OCI-M2 (cell line): ENCODE measurements around the gene SF3A2.

Experiments
- DNase-seq: peaks from one replicate; lab custom pipeline; 2025; ENCODE audit not compliant: unreplicated experiment; lab: John Stamatoyannopoulos, UW

SF3A2 gene

DNA sequence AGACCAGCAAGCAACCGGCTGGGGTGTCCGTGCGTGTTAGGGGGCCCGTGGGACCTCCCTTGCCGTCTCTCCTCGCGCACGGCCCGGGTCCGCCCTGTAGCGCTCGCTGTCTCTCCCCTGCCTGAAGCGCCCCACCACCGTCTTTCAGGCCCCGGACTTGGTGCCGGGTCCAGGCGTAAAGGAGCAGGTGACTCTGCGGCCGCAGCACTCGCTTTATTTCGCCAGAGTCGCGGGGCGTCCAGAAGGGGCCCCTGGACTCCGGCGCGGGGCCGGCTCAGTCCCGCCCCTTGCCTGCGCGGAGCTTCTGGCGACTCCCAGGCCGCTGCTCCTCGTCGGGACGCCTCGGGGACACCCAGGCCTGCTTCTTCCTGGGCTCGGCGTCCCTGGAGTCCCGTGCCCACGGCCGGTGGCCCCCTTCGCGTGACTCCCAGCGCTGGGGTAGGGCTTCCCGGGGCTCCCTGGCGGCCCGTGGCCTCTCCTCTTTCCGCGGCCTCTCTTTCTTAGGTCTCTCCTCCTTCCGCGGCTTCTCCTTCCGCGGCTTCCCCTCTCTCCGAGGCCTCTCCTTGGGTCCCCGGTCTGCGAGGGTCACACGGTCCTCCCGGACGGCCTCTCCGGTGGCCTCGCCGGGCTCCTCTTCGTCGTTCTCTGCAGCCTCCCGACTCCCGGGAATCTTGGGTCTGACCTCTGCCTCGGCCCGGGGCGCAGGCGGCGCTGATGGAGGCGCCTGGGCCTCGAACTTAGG is 15.6 kb downstream of the SF3A2 start:
- no peak for DNase-seq

DNA sequence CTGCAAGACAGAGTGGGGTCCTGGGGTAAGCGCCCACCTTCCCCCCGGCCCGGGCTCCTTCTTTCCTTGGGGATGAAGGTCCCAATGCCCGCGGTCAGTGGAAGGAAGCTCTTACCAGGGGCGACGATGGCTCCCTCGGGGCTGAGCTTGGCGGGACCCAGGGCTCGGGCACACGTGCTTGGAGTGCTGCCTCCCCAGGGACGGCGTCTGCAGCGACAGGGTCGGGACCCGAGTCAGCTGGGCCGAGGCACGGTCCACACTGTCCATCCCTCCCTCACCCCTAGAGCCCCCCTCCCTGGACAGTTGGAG is 16.1 kb downstream of the SF3A2 start:
- no peak for DNase-seq

DNA sequence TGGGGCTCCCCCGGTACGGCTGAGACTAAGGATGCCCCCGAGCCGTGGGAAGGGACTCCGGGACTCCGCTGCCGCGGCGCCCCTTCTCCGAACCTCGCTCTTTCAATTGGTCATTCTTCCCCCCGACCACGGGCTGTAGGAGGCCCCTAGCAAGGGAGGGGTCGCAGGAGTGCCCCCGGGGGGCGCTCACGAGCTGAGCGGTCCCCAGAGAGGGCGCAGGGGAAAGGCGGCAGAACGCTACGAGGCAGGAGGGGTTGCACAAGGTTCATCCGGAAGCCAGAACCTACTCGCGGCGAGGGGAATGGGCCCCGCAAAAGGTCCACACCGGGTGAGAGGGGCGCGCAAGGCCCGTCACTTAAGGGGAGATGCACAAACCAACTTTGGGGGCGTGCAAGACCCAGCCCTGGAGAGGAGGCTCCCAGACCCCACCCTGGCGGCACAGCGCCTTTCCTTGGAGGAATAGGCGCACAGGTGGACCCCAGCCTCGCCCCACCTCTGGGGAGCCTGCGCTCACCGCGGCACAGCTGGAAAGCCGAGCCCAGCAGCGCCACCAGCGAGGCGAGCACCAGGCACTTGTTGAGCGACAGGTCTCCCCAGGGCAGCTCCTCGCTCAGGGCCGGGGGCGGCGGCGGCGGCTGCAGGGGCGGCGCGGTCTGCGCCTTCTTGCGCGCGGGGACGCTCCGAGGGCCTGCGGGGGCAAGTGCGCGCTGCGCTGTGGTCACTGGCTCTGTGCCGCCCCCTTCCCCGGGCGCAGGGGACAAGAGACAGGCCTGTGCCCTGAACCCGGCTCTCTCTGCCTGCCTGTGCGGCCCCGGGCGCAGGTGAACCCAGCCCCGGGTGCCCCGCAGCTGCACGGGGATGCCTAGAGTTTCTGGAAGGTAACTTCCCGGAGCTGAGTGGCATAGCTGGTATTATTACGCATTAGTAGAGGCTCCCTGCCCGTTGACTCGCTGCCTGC is 16.8 kb downstream of the SF3A2 start:
- DNase-seq: no peak

DNA sequence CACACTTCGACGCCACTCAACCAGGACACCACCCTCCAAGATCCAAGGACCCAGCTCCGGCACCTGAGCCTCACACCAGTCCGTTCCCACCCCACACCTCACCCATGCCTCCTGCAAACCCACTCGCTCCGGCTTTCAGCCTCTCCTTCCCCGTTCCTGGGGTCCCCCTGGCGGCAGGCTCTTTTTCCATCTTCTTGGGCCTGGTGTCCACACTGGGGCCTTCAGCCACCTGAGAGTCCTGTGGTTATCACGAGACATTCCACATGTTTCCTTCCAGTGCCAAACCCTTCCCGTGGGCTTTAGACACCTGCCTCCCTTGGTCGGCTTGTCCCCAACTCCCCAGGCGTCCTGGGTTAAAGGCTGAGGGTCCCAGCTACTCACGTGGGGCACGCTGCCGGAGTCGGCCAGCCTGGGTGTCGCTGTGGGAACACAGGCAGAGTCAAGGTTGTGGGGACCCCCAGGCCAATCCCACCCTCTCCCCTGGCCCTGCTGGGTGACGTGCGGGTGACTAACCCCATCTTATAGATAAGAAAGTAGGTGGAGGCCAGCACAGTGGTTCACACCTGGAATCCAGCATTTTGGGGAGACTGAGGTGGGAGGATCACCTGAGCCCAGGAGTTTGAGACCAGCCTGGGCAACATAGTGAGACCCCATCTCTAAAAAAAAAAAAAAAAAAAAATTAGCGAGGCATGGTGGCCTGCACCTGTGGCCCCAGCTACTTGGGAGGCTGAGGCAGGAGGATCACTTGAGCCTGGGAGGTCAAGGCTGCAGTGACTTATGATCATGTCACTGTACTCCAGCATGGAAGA is 17.6 kb downstream of the SF3A2 start:
- DNase-seq: no peak

DNA sequence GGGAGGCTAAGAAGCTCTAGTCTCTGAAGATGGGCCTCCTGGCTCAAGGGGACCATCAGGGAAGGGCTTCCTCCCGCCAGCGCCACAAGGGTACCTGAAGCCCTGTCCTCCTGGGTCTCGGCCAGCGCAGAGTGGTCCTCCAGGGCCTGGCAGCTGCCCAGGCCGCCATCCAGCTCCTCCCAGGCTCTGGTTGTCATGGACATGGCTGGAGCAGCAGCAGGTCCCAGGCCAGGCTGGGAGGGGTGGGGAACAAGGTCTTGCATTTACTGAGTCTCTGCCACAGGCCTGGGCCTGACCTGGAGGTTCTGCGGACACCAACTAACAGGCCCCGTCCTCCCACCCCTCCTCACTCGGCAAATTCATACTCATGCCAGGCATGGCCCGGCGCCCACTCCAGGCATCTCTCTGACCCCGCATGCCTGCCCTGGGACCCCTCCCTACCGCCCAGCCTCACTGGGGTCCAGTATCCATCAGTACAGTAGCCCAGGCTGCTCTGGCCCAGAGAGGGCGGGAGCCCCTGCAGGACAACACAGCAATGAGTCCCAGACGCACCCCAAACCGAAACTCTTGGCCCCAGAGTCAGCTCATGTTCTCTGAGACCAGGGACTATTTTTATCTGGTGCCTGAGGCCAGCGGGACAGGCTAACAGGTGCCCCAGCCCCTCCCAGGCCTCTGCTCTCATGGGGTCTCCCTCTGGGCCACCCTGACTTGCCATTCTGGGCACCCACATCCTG is 18.7 kb downstream of the SF3A2 start:
- no peak for DNase-seq

DNA sequence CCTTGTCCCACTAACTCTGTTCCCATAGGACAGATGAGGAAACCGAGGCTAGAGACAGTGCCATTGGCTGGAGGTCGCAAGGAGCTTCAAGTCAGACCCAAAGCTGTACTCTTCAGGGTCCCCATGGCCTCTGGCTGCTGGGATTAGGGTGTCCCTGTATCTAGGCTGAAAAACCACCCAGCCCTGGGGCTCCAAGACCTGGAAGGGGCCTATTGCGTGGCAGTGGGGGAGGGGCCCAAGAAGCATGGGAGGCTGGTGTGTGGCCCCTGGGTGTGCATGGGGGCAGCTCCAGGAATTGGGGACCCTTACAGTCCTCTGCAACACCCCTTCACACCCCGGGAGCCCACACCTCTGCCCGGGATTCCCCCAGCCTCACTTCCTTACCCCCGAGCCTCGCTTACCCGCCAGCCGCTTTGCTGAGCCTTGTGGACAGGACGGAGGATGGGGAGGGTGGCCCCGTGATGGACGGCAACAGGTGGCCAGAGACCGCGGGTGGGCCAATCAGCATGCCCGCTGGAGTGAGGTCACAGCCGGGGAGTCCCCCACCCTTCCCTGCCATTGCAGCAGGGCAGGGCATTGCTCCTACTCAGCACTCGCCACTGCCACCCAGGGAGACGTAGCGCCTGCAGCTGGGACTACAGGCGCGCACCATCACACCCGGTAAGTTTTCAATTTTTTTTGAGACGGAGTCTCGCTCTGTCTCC is 19.5 kb downstream of the SF3A2 start, which contains the start of gene JSRP1:
Gene JSRP1, minus strand, starts transcription at position 436 of the 704 bp plus-strand sequence. CDS start 1,103 bp downstream, outside the sequence.
- no peak for DNase-seq

GRCh38 chr19:2259336-2259735 is 22.7 kb downstream of the SF3A2 start:
- DNase-seq: no peak

GRCh38 chr19:2260341-2260805 is 23.7 kb downstream of the SF3A2 start:
- no peak for DNase-seq

GRCh38 chr19:2261438-2262172 is 25.0 kb downstream of the SF3A2 start:
- DNase-seq: no peak

- DNase-seq: no peak
Observed at GRCh38 chr19:2266183-2266993, 29.8 kb downstream of the SF3A2 start.

DNA sequence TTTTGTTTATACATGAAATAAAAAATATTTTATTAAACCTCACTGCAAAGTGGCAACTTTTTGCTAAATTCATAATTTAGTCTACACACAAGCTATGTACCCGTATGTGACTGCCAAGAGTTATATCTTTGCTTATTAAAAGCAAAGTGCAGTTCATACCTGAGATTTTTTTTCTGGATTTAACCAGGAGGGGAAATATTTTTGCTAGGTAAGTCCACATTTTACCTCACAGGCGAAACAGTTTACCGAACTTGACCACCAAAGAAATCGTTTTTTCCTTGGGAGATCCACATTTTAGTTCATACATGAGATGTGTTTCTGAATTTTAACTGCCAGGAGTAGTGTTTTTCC is 31.8 kb downstream of the SF3A2 start:
- DNase-seq: no peak

GRCh38 chr19:2268861-2269243 is 32.2 kb downstream of the SF3A2 start:
- no peak for DNase-seq

DNA sequence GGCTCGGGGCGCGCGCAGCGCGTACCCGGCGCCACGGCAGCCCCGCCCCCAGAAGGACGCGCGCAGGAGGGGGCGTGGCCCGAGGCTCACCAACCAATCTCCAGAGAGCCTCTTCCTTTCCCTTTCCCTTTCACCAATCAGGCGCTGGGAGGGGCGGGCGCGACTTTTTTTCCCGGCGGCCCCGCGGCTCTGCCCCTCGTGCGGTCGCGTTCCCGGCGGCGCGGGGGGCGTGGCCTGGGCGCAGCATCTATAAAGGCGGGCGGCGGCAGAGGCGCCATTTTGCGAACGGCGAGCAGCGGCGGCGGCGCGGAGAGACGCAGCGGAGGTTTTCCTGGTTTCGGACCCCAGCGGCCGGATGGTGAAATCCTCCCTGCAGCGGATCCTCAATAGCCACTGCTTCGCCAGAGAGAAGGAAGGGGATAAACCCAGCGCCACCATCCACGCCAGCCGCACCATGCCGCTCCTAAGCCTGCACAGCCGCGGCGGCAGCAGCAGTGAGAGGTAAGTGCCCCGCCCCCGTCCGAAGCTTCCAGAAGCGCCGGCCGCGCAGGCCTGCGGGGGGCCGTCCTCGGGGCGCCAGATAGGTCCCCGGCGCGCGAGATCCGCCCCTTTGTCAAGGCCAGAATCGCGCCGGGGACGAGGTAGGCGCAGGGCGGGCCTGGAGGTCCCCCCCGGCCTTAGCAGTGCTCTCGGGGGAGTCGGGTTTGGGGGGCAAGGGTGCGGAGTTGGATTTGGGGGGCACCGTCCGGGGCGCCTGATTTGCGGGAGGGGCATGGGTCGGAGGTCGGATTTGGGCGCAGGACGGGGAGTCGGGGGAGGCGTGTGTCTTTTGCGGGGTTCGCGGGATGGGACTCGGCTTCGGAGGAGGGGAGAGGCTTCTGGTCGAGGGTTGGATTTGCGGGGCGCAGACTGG is 32.9 kb downstream of the SF3A2 start:
- DNase-seq: peak; percentile 52

- no peak for DNase-seq
Observed at GRCh38 chr19:2270157-2270422, 33.5 kb downstream of the SF3A2 start.

DNA sequence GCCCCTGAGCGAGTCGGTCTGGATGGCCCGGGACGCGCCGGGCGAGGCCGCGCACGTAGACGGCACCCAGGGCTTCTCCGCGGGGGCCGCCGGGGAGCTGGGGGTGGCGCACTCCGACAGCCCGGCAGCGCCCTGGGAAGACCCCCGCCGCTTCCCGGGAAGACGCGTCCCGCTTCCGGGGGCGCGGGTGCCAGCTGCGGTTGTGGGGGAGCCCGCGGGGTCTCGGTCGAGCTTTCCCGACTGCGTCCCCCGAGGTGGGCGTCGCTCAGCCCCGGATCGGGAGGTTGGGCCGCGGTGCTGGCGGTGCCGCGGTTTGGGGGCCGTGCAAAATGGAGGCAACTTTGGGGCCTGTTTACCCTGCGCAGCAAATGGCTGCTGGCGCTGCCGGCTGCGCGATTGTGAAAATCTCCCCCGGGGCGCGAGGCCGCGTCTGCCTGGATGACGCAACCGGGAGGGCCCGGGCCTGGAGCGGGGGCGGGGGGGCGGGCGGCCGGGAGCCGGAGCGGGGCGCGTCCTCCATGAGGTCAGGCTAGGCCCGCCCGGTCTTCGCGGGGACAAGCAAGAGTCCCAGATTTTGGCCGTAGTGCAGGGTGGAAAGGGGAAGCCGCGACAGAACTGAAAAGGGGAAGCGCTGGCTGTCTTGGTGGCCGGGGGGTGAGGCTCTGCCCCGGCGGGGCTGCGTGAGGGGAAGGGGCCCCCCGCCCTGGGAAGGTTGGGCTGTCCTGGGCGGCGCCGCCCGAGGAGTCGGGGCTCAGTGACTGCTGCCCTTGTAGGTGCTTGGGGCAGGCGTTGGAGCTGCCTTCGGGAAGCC is 34.0 kb downstream of the SF3A2 start:
- DNase-seq: no peak

DNA sequence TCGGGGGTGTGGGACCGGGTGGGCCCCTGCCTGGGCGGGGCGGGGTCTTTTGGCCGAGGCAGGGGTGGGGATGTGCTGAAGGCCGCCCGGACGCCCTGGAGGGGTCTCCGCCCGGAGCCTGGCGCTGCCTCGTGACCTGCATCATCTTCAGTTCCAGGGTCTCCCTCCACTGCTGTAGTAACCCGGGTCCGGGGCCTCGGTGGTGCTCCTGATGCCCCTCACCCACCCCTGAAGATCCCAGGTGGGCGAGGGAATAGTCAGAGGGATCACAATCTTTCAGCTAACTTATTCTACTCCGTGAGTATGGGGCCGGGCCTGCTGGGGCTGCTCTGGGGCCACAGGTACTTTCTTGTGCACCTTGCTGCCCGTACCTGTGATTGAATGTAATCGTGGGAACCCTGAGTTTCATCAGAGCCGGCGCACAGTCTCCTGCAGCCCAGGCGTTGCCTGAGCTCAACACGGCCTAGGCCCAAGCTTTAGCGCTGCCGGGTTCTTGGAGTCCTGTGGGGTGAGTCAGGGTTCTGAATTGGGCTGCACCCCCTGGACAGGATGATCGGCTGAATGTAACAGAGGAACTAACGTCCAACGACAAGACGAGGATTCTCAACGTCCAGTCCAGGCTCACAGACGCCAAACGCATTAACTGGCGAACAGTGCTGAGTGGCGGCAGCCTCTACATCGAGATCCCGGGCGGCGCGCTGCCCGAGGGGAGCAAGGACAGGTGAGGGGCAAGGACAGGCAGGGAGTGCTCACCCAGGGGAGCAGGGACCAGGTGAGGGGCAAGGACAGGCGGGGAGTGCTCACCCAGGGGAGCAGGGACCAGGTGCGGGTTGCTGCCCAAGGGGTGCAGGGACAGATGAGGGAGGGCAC is 34.8 kb downstream of the SF3A2 start:
- no peak for DNase-seq
